Stimulated activated CD4-positive, alpha-beta T cell treated with anti-CD3 and anti-CD28 coated beads, Interleukin-15, amount 100 ng/mL, for 1 hour (primary cell): ENCODE results near the gene CACNA1C.

Experiments
- DNase-seq, 2 donors: peaks; one replicate each; pipeline ENCODE4 v3.0.0-alpha.2; 2020; ENCODE audit warnings: low read depth in 1 of 2, low spot score in 1 of 2

The CACNA1C gene

DNA sequence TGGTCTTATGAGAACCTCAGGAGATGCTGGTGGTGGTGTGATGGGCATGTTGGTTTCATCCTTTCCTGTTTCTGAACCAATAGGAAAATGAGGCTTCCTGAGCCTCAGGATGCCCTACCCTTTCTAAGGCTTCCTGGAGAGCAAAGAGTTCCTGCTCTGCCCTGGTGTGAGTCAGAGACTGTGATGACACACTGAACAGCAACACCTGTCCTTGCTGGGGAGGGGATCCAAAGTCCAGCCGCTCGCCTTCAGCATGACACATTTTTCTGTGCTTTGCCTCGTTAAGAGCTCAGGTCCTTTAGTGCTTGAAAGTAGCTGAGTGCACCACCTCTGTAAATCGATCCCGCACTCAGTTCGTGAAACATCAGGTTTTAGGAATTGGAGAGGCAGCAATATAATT lies 116.0 kb downstream of the CACNA1C start:
- no peak for DNase-seq

DNA sequence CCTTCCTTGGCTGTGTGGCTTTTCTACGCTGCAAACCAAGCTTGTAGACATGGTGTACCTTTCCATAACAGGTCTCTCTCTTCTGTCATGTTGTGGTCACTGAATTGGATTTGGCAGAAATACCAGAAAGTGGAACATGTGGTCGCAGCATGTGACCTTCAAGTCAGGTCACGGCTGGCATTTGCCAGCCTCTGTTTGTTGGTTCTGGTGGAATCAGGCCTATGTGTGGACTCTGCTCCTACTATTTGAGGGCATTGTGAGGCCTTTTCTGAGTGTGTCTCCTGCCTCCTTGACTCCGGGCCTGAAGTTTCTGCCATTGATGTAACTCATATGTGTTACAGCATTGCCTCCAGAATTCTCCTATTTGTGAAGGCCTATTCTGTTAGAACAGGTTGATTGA lies 116.7 kb downstream of the CACNA1C start:
- no peak for DNase-seq

DNA sequence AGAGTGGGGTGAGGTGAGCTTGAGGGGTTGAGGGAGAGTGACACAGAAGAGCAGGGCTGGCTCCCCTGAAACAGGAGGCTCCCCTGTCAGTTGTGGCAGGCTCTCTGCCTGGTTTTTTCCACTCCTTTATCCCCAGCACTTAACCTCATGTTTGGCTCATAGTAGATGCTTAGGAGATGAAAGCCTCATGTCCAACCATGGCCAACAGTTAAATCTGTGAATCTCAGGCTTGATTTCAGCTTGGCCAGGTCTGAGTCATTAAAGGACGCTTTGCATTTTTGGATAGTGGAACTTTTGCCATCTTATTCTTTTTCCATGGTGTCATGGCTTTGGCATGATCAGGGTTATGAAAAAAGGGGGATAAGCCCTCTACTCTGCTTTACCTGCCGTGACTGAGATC lies 117.2 kb downstream of the CACNA1C start:
- no peak for DNase-seq

DNA sequence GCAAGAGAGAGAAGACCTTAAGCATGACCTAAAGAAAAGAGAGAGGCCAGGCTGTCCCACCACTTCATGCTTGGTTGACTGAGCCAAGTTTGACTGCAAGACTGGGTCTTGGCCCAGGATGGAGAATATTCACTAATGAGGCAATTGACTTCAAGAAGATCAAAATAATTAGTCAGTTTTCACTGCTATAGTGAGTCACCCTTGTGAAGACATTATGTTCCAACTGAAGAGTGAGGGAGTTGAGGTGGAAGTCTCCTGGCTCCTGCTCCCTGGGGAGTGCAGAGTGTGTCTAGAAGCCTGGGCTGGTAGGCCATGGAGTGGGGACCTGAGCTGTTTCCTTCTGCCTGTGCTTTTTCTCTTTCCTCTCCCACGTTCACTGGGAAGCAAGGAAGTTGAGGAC lies 117.6 kb downstream of the CACNA1C start:
- DNase-seq, result no peak

DNA sequence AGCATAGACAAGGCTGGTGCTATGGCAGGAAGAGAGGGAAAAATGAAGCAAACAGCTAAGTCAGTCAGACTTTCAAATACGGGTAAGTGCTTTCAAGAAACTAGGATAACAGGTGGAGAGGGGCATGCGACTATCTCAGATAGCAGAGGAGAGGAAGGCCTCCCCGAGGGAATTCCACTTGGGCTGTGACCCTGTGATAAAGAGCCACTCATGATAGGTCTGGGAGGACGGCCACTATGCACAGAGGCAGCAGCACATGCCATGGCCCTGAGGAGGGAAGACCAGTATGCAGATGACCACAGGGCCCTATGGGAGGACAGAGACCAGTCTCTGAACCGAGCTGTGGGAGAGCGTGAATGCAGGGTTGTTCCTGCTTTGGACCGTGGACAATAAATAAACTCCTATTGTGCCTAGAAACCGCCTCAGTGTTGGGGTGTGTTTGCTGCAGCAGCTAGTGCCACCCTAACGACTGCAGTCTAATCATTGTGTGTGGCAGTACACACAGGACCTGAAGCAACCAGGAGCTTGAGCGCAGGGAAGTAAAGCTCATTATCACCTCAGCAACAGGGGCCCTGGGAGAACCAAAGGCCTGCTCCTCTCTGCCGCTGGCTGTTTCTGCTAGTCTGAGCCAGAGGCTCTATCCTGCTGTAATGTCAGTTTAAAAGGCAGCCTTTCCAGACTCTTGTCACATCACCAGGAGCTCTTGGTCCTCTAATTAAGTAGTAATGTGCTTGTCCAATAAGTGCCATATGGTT lies 119.1 kb downstream of the CACNA1C start:
- DNase-seq, result no peak

DNA sequence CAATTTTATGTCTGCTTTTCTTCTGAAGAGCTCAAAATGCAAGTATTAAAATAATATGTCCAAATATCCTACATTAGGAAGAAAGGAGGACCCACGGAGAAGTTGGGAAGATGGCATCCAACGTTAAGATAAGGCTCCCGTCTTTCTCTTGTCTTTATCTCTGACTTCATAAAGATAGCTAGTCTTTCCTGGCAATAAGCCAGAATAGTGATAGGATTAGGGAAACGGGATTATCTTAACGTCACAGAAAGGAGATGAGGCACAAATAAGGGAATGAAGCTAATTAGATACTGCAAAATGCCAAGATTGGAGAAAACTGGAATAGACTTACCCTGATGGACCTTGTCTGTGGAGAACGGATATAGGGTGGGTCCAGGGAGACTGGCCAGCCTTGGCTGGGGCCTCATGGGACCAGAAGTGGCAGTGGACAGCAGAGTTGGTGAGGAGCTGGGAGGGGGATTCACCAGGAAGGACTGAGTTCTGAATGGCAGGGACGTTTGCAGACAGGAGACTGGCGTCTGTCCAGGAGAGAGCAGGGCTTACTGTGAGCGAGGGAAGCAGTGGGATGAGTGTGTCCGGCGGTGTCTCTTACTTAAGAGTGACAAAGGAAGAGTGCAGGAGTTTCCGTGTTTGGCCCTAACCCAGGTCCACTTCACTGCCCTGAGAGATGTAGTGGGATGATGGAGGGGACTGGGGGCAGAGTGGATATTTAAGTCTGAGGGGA lies 119.9 kb downstream of the CACNA1C start:
- DNase-seq, result no peak

DNA sequence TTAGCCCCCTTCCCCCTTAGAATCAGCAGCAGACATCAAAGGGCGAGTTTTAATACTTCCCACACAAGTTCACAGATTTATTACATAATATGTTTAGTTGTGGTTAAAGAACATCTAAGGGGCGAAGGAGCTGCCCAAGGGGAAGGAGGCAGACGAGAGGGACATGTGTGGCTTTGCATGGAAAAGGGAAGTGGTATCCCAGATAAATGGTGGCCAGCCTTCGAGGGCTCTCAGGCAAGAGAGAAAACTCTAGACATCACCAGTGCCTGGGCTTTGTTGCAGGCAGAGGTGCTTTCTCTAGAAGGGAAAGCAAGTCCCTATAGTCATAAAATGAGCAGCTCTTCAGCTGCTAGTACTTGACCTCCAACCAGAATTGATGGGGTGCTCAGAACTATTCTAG lies 121.2 kb downstream of the CACNA1C start:
- DNase-seq, result no peak

DNA sequence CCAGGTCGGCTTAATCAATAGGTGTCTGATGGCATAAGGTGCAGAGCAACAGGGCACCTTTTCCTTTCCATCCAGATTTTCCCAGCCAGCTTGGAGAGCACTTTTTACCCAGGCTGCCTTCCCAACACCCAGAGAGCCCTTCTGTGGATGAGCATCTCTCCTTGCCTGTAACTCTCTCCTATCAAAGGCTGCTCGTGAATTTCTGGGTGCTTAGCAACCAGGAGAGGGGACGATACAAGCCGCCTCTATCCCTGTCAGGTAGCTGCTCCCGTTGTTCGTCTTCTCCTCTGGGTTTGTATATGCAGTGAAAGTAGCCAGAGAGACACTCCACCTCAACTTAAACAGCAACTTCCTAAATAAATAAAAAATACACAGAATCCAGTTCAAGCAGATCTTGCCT lies 124.2 kb downstream of the CACNA1C start:
- DNase-seq, result no peak

DNA sequence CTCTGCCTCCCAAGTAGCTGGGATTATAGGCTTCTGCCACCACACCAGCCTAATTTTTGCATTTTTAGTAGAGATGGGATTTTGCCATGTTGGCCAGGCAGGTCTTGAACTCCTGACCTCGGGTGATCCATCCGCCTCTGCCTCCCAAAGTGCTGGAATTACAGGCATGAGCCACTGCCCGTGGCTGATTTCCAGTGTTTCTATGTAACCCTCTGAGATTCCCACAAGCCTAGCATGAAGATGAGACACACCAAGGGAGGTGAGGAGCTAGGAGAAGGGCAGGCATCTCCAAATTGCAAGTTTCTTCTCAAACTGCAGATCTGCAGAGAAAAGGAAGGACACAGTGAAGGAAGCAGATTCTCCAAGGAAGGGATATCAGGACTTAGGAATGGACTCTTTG lies 125.0 kb downstream of the CACNA1C start:
- DNase-seq, result no peak

DNA sequence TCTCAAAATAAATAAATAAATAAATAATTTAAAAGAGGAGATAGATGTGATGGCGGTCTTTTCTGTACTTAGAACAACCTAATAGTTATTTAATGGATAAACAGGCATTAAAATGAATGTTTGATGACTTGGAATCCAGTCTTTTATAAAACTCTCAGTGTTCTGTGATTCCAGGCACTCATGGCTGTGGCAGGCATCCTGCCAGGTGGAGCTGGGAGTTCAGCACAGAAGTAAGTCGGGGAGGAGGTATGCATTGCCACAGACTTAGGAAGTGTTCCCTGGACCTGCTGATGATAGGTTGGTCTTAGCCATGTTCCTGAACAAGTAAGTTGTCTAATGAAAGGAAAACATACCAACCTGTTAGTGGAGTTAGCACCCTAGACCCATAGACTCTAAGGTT lies 126.3 kb downstream of the CACNA1C start:
- no peak for DNase-seq

DNA sequence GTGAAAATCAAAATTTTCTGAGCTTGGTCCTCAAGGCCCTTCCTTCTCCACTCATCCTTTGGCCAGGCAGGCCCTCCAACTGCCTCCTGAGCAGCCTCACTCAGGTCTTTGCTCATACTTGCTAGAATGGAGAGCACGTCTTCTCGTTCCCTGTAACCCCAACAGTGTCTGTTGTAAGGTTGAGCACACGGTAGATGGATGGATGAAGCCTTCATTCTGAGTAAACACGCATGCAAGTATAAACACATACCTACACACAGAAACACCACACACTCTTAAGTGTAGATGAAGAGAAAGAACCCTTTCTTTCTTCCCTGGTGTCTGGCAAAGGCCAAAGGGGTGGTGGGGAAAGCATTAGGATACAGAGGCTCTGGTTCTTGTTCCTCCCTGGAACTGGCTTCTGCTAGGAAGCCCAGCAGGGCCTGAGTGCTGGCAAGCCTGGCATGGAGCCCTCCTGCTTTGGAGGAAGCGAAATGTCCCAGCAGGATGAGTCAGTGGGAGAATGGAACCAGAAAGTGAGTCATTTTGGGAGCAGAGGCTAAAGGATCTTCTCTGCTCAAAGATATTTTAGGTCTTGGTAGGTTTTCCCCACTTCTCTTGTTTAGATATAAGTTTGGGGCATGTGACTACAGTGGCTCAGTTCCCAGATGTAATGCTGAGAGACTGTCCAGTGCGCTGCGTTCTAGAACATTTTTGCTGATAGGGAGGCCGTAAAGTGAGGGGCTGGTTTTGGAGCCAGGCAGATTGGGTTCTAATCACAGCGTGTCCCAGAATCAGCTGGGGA lies 127.4 kb downstream of the CACNA1C start:
- DNase-seq, result no peak

DNA sequence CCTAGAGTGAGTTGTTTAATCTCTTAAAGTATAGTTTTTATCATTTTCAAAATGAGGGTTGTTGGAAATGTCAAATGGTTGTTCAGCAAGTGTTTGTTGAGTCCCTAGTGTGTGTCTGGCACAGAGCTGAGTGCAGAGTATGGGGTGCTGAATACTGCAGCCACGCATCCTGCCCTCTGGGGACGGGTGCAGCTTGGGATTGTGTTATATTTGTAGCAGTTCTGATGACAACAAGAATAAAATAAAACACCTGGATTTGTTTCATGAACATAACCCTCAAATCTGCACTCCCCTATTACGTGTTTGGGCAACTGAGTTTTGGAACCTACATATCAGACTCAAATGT lies 127.9 kb downstream of the CACNA1C start:
- no peak for DNase-seq

DNA sequence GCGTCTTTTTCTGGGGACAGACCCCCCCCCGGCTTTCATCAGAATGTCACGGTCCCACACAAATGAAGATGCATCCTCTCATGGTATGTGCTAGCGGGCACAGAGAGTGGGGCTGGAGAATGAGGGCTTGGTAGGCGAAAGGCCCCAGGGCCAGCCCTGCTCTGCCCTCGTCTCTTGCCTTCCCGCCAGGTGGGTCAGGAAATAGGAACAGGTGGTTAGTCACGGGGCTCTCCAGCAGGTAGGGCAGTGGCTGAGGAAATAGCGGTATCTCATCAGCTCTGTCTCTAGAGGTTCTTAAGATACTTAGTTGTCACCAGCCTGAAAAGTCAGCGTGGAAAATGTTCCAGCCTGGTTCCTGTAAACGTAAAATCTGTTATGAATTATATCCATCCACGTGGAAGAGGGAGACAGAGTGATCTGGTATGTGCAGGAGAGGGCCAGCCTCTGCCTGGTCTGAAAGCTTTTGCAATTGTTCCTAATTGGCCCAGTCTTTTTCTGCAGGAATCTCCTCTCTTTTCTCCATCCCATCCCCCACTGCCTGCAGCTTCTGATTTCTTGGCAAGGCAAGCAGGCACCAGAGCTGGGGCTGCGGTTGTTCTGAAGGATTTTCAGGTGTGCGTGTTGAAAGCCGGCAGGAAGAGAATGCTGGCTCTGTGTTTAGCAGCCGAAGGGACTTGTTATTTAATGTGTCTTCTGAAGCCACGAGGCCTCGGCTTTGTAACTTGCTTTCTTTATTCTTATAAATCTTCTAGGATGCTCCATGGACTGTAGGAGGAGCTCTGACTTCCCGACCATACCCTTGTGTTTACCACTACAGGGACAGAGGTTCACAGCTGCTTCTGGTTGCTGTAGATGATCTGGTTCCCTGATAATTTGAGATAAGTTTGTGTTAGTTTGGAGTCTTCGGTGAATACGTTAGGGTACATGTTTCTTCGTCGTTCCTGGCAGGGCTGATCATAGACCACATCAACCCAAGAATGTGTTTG lies 131.1 kb downstream of the CACNA1C start:
- no peak for DNase-seq

DNA sequence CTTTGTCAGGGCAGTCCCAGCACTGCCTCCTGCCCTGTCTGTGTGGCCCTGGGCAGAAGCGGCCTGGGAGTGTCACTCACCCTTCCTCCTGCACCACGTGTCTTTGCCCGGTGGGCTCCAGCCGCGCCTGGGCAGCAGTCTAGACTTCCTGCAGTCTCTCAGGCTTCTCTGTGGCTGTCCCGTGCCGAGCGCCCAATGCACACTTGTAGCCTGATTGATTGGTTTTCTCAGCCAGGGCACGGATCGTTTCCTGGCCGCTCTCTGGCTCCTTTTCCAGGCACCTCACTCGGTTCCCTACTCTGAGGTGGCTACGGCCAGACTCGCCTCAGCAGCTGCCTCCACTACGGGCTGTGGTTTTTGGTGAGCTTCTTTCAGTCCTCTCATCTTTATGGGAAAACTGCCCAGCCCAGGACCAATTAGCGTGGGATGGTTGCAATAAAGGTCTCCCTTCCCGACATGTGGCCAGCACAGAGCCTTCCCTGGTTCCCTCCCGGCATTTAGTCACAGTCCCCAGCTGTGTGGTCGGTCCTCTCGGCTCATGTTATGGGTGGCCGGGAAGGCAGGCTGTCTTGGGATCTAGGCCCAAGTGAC lies 133.1 kb downstream of the CACNA1C start:
- no peak for DNase-seq

DNA sequence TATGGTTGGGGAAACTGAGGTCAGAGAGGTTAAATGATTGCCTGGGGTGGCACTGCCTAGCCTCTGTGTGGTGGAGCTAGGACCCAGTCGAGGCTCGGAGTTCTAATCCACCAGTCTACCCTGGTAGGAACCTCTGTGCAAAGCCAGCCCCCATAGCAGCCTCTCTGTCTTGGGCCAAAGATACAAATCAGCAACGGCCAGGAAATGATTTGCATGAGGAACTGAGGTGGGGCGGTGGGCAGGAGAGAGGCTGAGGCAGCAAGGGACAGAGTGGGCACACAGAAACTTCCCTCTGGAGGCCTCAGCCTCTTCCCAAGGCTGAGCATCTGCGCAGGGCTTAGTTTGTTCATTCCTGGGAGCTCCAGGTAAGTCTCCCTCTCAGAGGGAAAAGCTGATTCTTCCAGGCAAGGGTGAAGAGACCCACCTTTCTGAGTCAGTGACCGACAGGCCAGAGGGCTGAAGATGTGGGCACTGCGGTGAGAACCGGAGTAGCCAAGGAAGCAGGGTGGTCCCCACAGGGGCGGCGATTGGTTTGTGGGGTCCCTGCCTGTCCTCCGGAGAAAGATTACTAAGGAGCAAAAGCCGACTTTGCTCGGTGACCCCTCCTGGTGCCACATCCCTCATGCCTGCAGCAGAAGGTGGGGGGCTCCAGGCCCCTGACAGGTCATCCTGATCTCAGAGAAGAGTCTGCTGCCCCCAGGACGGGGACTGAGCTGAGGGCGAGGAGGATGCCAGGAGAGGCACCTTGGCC lies 134.6 kb downstream of the CACNA1C start:
- DNase-seq, result no peak

DNA sequence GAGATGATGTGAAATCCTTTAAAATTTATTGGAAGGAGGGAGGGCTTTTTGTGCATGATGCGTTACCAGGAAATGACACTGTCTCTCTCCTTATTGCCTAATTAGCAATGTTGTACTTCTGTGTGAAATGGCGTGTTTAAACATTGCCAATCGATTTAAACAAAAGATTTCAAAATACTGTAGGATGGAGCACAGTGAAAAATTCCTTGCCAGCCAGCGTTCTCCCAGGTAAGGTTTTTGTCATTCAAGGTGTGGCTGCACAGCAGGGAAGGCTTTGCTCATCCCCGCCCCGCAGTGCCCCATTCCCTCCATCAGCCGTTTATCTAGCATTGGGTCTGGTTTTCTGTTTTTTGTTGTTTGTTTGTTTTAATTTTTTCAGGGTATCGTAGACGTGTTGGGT lies 137.3 kb downstream of the CACNA1C start:
- DNase-seq, result no peak

DNA sequence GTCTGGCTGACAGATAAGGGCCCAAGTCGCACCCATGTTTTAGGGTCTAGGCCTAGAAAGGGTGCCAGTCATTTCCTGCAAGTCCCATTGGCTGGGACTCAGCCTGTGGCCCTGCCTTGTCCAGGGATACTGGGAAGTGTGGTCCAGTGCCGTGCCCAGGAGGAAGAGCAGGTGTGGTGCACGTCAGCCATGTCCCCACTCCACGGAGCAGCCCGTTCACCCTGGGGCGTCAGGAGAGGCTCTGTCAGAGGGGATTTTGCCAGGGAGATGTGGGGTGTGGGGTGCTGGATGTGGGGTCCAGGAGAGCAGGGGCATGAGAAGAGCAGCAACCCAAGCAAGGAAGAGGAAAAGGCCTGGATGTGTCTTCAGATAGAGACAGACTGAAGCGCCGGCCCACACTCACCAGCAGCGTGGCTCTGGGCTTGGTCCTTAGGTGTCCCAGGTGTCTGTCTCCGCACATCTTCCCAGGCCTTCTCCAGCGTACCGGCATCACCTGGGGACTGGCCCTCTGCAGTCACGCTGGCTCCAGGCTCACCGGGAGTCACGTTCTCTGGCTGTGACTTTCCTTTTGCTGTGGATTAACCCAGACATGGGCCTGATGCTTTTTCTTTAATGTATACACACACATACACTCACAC lies 138.2 kb downstream of the CACNA1C start:
- no peak for DNase-seq

DNA sequence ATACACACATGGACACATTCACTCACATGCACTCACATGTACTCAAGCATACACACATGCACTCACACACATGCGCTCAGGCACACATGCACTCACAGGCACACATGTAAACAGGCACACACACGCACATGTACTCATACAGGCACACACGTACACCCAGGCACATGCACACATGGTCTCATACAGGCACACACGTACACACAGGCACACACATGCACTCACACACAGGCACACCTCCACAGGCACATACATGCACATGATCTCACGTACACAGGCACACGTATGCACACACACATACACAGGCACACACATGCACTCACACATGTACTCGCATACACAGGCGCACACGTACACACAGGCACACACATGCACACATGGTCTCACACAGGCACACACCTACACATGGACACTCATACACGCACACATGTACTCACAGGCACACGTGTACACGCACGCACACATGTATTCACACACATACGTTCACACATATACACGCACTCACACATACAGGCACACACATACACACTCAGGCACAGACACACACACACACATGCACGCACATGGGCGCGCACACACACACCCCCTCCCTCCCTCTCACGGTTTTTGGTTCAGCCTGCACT lies 138.9 kb downstream of the CACNA1C start:
- no peak for DNase-seq

DNA sequence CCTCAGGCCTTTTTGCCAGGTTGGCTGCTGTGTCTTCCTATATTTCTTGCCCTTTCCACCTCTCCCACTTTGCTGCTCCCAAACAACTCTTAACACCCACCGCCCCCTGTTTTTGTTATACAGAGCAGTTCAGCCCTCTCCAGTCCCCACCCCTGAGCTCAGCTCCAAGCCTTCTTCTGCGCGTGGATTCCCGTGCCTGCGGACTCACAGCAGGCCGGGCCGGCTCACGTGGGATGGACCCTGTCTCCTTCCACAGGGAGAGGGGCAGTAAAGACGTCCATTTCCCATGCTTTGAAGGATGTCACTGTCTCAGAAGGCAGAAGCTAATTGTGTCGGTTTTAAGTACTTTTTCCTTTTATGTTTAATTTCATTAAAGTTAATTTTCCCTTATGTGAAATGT lies 139.4 kb downstream of the CACNA1C start:
- DNase-seq, result no peak
